Heart left ventricle (tissue), 16 donors: ENCODE results near the gene SH3BGR. TPM values are rescaled to one million over a fixed set of nuclear protein-coding genes. Genes with fewer than 3 reads are reported as not detected.

Experiments used
- ATAC-seq, 4 donors: fragments of 200-7000 bp; cut with Tn5 transposase; one replicate each; pipeline ENCODE4 v1.9.1; 2020 to 2022; ENCODE audit warnings: moderate library complexity in 4 of 4, mild to moderate bottlenecking in 3 of 4, moderate number of reproducible peaks in 1 of 4
- DNase-seq, 5 donors: peaks; one replicate each; pipeline ENCODE4 v3.0.0-alpha.2; 2020
- H3K27ac ChIP-seq, 12 donors: fragments of 200-600 bp; sonication (generic) in 4 of 12; one replicate each; pipeline versions ENCODE4 v1.5.0 to v1.8.0; 2016 to 2022; ENCODE audit warnings: mild to moderate bottlenecking in 2 of 12
- H3K27me3 ChIP-seq, 9 donors: fragments of 200-600 bp; sonication (generic) in 2 of 9; one replicate each; pipeline versions ENCODE4 v1.5.1 to v1.8.0; 2016 to 2022; ENCODE audit warnings: mild to moderate bottlenecking in 3 of 9
- H3K36me3 ChIP-seq, 9 donors: fragments of 200-600 bp; sonication (generic) in 2 of 9; one replicate each; pipeline versions ENCODE4 v1.5.0 to v1.8.0; 2018 to 2022; ENCODE audit warnings: mild to moderate bottlenecking in 2 of 9
- H3K4me1 ChIP-seq, 12 donors: fragments of 200-600 bp; sonication (generic) in 4 of 12; one replicate each; pipeline versions ENCODE4 v1.5.0 to v1.8.0; 2016 to 2022; ENCODE audit warnings: mild to moderate bottlenecking in 3 of 12
- H3K4me3 ChIP-seq, 12 donors: fragments of 200-600 bp; sonication (generic) in 4 of 12; one replicate each; pipeline versions ENCODE4 v1.5.0 to v1.8.0; 2017 to 2022; ENCODE audit warnings: mild to moderate bottlenecking in 9 of 12, moderate library complexity in 4 of 12
- H3K9me3 ChIP-seq, 12 donors: fragments of 200-600 bp; sonication (generic) in 4 of 12; one replicate each; pipeline versions ENCODE4 v1.5.0 to v1.8.0; 2016 to 2022; ENCODE audit warnings: mild to moderate bottlenecking in 1 of 12
- CTCF ChIP-seq, 12 donors: fragments of 200-600 bp; sonication (generic) in 4 of 12; IDR thresholded peaks; one replicate each; pipeline versions ENCODE4 v1.5.0 to v1.8.0; 2018 to 2022; ENCODE audit warnings: antibody characterized with exemption in 12 of 12, mild to moderate bottlenecking in 5 of 12
- POLR2A ChIP-seq, 2 donors: fragments of 450-650 bp; IDR thresholded peaks; one replicate each; pipeline ENCODE4 v1.6.1; 2017; ENCODE audit warnings: antibody characterized with exemption in 2 of 2, mild to moderate bottlenecking in 2 of 2, moderate library complexity in 2 of 2
- WGBS, 4 donors: extraction: QIAGEN DNeasy Blood & Tissue Kit in 2 of 4; methylation state at CpG; one replicate each; pipeline versions ENCODE4 v1.1.5 to v1.1.7; 2013 to 2018; 5-methylcytosine and 5-hydroxymethylcytosine counted together
- intact Hi-C, 10 donors: fragments of 100-400 bp; cut with DNase I; formaldehyde crosslinking; loops; one replicate each; pipeline versions ENCODE4 v1.11.1 to v1.14.2; 2022
- polyA plus RNA-seq, 2 donors: library from polyadenylated mRNA; stranded (reverse); fragments of 200-250 nt; gene quantifications; one replicate each; pipeline ENCODE4 v1.2.3, GENCODE V29; 2013
- total RNA-seq, 9 donors: library from RNA; depleted of rRNA in 2 of 9; stranded (reverse); fragments of >200 nt in 2 of 9; fragmentation: NEBNext Ultra II Directional in 3 of 9; extraction: Animal tissue kit (Norgen Biotek cat#: 25700) in 3 of 9; gene quantifications; one replicate each; pipeline versions ENCODE4 v1.1.0 to v1.2.4, GENCODE V29; 2016 to 2023
- donor health status: ischemic (EF 13 %, LVEDD 7.1; RV severe dilation, severe dysfunction).
- donor health status: healthy with polysubstance abuse.
- donor health status: DM: no; HTN: yes; CAD: no.
- donor health status: DM: no; HTN: no; CAD: no.
- donor health status: ischemic (EF 25% LVEDD 6.9; RV normal size, moderate dysfunction).
- donor health status: ischemic (EF 25% LVEDD 5.7; RV mildly dilated, moderate dysfunction).
- donor health status: healthy.
- donor health status: DM: yes; HTN: yes; CAD: no.
- donor health status: ischemic (EF 35%, LVEDD 5.7; RV mildly dilated, moderate dysfunction).
- donor health status: nonischemic (EF 11% LVEDD 7.7; RV severe dilation, severe dysfunction).
- donor health status: DM: yes; HTN: yes; CAD: no.
- donor health status: PGD.
- donor health status: ischemic (EF 29% LVEDD 5.4; RV normal size, mild dysfunction).
- donor health status: nonischemic (EF 23%, LVEDD 6.1; RV moderate dilation, normal function).

Gene SH3BGR
- total and polyA plus RNA-seq, 11 donors: 52.1 to 357 (median 135) TPM

DNA sequence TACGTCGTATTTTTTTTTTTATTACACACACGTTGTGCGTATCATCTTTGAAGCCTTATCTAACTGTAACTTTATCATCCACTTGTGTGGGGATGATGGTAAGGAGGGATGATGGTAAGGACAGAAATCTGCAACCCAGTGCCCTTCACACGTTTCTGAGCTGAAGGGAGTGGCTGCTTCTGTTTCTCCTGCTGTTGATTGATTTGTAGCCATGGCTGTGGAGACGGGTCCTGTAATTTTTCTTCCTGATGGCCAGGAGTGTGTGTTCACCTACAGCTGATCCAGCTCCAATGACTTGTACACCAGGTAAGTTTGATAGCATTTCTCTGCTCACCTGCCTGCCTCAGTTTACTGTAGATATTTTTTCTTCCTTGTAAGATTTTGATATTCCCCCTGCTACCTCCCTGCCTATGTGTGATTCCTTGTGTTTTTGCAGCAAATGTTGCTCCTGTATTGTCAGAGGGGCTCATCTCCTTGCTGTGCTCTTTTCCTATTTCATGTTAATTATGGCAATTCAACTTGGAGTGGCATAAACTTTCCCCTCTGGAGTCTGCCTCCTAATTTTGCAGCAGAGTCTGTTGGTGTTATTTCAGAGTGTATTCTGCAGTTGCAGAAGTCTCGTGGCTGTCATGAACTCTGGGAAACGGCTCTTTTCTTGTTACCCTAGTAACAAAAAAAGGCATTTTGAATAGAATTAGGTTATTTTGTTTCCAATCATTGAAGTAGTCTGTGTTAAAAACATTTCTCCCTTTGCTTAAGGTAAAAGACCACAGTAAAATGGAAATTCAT is 64.1 kb downstream of the SH3BGR start:
- Histone ChIP-seq H3K4me3 (no peak overlapping the region), H3K27me3 (no peaks in the 10 kb centered on the region), H3K4me1 (peaks cover 0 to 14% (median 0%) of the 10 kb centered on the region in 12 donors), H3K9me3 (no peaks in the 10 kb centered on the region), H3K36me3 (peaks cover 0 to 18% (median 0%) of the 10 kb centered on the region in 9 donors), H3K27ac (no peak overlapping the region)
- WGBS, 4 donors: 55 to 68% (median 60%) methylated on average over 8 of the region's 8 CpGs
- TF ChIP-seq CTCF (IDR thresholded peaks at IDR 0.05): no peak
- TF ChIP-seq POLR2A (IDR thresholded peaks at IDR 0.05): no peak
- DNase-seq (no peak), ATAC-seq (no peak)
- intact Hi-C loops: loop anchor here in 3 of 10 donors (2.0 to 5.0 kb wide), 3 partner anchors 116 to 351 kb away; partner anchors contain the start of gene PCP4 (in 1 of the 3)

GRCh38 chr21:39518055-39518846 is 66.5 kb downstream of the SH3BGR start:
- H3K27me3 ChIP-seq: no peaks in the 10 kb centered on the region
- H3K4me3 ChIP-seq: no peak overlapping the region
- WGBS, 4 donors: 27 to 34% (median 28%) methylated on average over 13 of the region's 13 CpGs
- no peak overlapping the region for H3K27ac ChIP-seq
- TF ChIP-seq CTCF (IDR thresholded peaks at IDR 0.05): peak; percentile 83 to 93 (median 90)
- TF ChIP-seq POLR2A (IDR thresholded peaks at IDR 0.05): no peak
- no peaks in the 10 kb centered on the region for H3K9me3 ChIP-seq
- intact Hi-C loops: loop anchor here in 8 of 10 donors (1.0 to 5.0 kb wide), 7 partner anchors 114 to 349 kb away; partner anchors contain the start of gene PCP4 (in 1 of the 8)
- peak; percentile 48 to 77 (median 74) for ATAC-seq
- H3K4me1 ChIP-seq: peaks cover 0 to 20% (median 2%) of the 10 kb centered on the region in 12 donors
- peak in 1 of 5 donors; percentile 44 for DNase-seq
- H3K36me3 ChIP-seq: peaks cover 0 to 15% (median 0%) of the 10 kb centered on the region in 9 donors

DNA sequence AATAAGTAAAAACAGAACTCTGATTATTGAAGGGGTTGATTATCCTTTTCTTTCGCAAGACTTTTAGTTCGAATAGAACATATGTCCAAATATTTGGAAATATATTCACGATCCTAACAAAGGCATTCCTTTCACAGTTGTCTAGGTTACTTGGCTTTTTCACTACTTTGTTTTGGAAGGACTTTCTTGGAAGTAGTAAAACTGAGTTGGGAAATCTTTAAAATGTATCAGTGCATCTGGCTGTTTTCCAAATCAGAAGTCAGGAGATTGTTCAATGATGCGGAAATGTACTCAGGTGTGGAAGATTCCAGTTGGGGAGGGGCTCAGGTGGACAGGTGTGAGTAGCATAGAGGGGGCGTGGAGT is 67.1 kb downstream of the SH3BGR start:
- Histone ChIP-seq H3K27me3 (no peaks in the 10 kb centered on the region), H3K4me3 (no peak overlapping the region), H3K4me1 (peaks cover 0 to 25% (median 4%) of the 10 kb centered on the region in 12 donors), H3K9me3 (no peaks in the 10 kb centered on the region), H3K27ac (no peak overlapping the region), H3K36me3 (peaks cover 0 to 15% (median 0%) of the 10 kb centered on the region in 9 donors)
- intact Hi-C loops: loop anchor here in 9 of 10 donors (1.0 to 5.0 kb wide), 7 partner anchors 113 to 348 kb away; partner anchors contain the start of gene PCP4 (in 1 of the 9)
- TF ChIP-seq CTCF (IDR thresholded peaks at IDR 0.05) (no peak), POLR2A (IDR thresholded peaks at IDR 0.05) (no peak)
- no peak for ATAC-seq
- DNase-seq: no peak
- 67 to 77% (median 71%) methylated on average over 5 of the region's 5 CpGs for WGBS, 4 donors
